SHP77 treated with DMSO at 0.1 percent for 48 hours (cell line): ENCODE measurements around the gene BRI3.

Experiments used
- DNase-seq: peaks from one replicate; lab custom pipeline; 2025; lab: John Stamatoyannopoulos, UW

BRI3 gene

GRCh38 chr7:98280791-98281756 lies at the start of gene BRI3:
BRI3 (plus strand) TSS chr7:98281686; CDS start chr7:98281796, 110 bp downstream.
- peak; percentile 24 for DNase-seq

GRCh38 chr7:98232263-98232585 lies 49.3 kb upstream of the BRI3 start:
- DNase-seq = no peak

GRCh38 chr7:98232799-98233198 lies 48.7 kb upstream of the BRI3 start:
- DNase-seq = no peak

- DNase-seq = no peak
These were observed 48.0 kb upstream of the BRI3 start for GRCh38 chr7:98233219-98234070.

GRCh38 chr7:98234429-98235147 lies 46.9 kb upstream of the BRI3 start:
- DNase-seq = no peak

- DNase-seq = no peak
These were observed 45.6 kb upstream of the BRI3 start for GRCh38 chr7:98235901-98236300.

- no peak for DNase-seq
These were observed 44.9 kb upstream of the BRI3 start for GRCh38 chr7:98236355-98237185.

GRCh38 chr7:98238076-98238475 lies 43.4 kb upstream of the BRI3 start:
- DNase-seq = no peak

- no peak for DNase-seq
These were observed 42.5 kb upstream of the BRI3 start for GRCh38 chr7:98238976-98239375.

- no peak for DNase-seq
These were observed 40.4 kb upstream of the BRI3 start for GRCh38 chr7:98240961-98241673.

- DNase-seq = no peak
These were observed 39.7 kb upstream of the BRI3 start for GRCh38 chr7:98241674-98242241.

- no peak for DNase-seq
These were observed 39.1 kb upstream of the BRI3 start for GRCh38 chr7:98242342-98242741.

- no peak for DNase-seq
These were observed 38.6 kb upstream of the BRI3 start for GRCh38 chr7:98242934-98243333.

- DNase-seq = no peak
These were observed 36.6 kb upstream of the BRI3 start for GRCh38 chr7:98244871-98245270.

GRCh38 chr7:98248156-98248555 lies 33.3 kb upstream of the BRI3 start:
- no peak for DNase-seq

- DNase-seq = no peak
These were observed 32.4 kb upstream of the BRI3 start for GRCh38 chr7:98249106-98249505.

GRCh38 chr7:98250789-98251188 lies 30.7 kb upstream of the BRI3 start:
- DNase-seq = no peak

GRCh38 chr7:98251231-98251600 lies 30.3 kb upstream of the BRI3 start:
- no peak for DNase-seq

- peak; percentile 50 for DNase-seq
These were observed 29.7 kb upstream of the BRI3 start, which contains the start of gene TECPR1 for GRCh38 chr7:98251601-98252424. TECPR1 (minus strand) TSS chr7:98252232; CDS start chr7:98246146, 6,086 bp downstream.
